ENCODE measurements around the gene MCEMP1. TPM values are rescaled to one million over a fixed set of nuclear protein-coding genes. Genes with fewer than 3 reads are reported as not detected.
A peak's percentile ranks its signal among the peaks of the same experiment; 100 is the strongest.
"Not testable (repeated sequence)": the region's sequence is repeated elsewhere in the genome, so short reads cannot be mapped to it uniquely, and the experiment has no call there.

MCEMP1 gene
- total RNA-seq, 1 experiment from 2014 or later = not detected

GRCh38 chr19:7639863-7640348, 37.0 kb upstream of the MCEMP1 start:
- Histone ChIP-seq H3K27me3 (ENCODE audit: control insufficient read depth, insufficient read depth, low read length) (peaks cover 15% of the 10 kb centered on the region), H3K4me3 (ENCODE audit: insufficient read depth, low read depth, low read length) (no peak overlapping the region), H3K36me3 (replicated peaks; ENCODE audit: control insufficient read depth, insufficient read depth, low read length) (peaks cover 3% of the 10 kb centered on the region)
- no peak for DNase-seq

GRCh38 chr19:7640803-7641202, 36.1 kb upstream of the MCEMP1 start:
- H3K27me3 ChIP-seq (ENCODE audit: control insufficient read depth, insufficient read depth, low read length) = peaks cover 9% of the 10 kb centered on the region
- no peak overlapping the region for H3K4me3 ChIP-seq (ENCODE audit: insufficient read depth, low read depth, low read length)
- DNase-seq = no peak
- H3K36me3 ChIP-seq (replicated peaks; ENCODE audit: control insufficient read depth, insufficient read depth, low read length) = peaks cover 3% of the 10 kb centered on the region

DNA sequence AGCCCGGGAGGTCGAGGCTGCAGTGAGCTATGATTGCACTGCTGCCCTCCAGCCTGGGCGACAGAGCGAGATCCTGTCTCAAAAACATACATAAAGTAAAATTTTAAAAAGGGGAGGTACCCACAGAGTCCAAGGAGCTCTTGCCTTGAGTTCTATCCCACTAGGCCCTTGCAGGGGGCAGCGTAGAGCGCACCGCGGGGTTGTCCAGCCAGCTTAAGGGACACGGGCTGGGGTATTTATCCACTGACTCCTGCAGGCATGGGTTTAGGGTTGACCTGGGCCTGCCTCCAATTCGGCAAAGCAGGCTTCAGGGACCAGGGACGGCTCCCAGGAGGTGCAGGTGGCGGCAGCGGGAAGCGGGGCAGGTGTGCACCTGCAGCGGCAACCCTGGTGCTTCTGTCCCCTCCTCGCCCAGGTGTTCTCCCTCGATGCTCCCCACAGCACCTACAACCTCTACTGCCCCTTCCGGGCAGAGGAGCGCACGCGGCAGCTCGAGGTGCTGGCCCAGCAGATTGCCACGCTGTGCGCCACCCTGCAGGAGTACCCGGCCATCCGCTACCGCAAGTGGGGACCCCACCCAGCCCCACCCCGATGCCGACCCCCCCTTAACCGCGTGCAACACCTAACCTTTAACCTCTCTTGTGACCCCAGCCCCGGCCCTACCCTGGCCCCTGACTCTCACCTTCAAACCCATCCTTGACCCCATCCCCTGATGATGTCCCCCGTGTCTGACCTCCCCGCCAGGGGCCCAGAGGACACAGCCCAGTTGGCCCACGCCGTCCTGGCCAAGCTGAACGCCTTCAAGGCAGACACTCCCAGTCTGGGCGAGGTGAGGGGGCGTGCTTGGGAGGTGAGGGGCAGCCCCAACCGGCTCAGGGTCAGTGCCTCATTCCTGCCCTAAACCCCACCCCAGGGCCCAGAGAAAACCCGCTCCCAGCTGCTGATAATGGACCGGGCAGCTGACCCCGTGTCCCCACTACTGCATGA, 35.3 kb upstream of the MCEMP1 start:
- peaks cover 2% of the 10 kb centered on the region; the same call in 1 of the 2 replicates for H3K27me3 ChIP-seq (ENCODE audit: control insufficient read depth, insufficient read depth, low read length)
- DNase-seq = peak; percentile 79
- peaks cover 3% of the 10 kb centered on the region for H3K36me3 ChIP-seq (replicated peaks; ENCODE audit: control insufficient read depth, insufficient read depth, low read length)
- no peak overlapping the region for H3K4me3 ChIP-seq (ENCODE audit: insufficient read depth, low read depth, low read length)

- Histone ChIP-seq H3K4me3 (ENCODE audit: insufficient read depth, low read depth, low read length) (no peak overlapping the region), H3K36me3 (replicated peaks; ENCODE audit: control insufficient read depth, insufficient read depth, low read length) (peaks cover 3% of the 10 kb centered on the region), H3K27me3 (ENCODE audit: control insufficient read depth, insufficient read depth, low read length) (no peaks in the 10 kb centered on the region; the same call in 1 of the 2 replicates)
- no peak for DNase-seq
Measured at GRCh38 chr19:7642295-7643030, 34.4 kb upstream of the MCEMP1 start.

GRCh38 chr19:7643031-7643415, 33.9 kb upstream of the MCEMP1 start:
- H3K27me3 ChIP-seq (ENCODE audit: control insufficient read depth, insufficient read depth, low read length) = no peaks in the 10 kb centered on the region
- peaks cover 3% of the 10 kb centered on the region for H3K36me3 ChIP-seq (replicated peaks; ENCODE audit: control insufficient read depth, insufficient read depth, low read length)
- DNase-seq = no peak
- H3K4me3 ChIP-seq (ENCODE audit: insufficient read depth, low read depth, low read length) = no peak overlapping the region

GRCh38 chr19:7643629-7644549, 33.0 kb upstream of the MCEMP1 start:
- not testable (repeated sequence) for H3K36me3 ChIP-seq (replicated peaks; ENCODE audit: control insufficient read depth, insufficient read depth, low read length); H3K4me3 ChIP-seq (ENCODE audit: insufficient read depth, low read depth, low read length); H3K27me3 ChIP-seq (ENCODE audit: control insufficient read depth, insufficient read depth, low read length)
- peak; percentile 92 for DNase-seq

DNA sequence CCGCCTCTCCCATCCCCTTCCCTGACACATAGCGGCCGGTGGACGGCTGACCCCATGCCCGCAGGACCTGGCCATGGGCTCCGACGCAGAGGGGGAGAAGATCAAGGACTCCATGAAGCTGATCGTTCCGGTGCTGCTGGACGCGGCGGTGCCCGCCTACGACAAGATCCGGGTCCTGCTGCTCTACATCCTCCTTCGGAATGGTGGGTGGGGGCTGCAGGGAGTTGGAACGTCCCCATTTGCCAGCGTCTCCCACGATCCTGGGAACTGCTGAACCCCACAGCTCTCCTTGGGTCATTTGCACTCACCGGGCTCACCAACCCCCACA, 32.4 kb upstream of the MCEMP1 start:
- Histone ChIP-seq H3K27me3 (ENCODE audit: control insufficient read depth, insufficient read depth, low read length) (no peaks in the 10 kb centered on the region), H3K4me3 (ENCODE audit: insufficient read depth, low read depth, low read length) (no peak overlapping the region), H3K36me3 (replicated peaks; ENCODE audit: control insufficient read depth, insufficient read depth, low read length) (peaks cover 3% of the 10 kb centered on the region)
- DNase-seq = no peak

- no peak for DNase-seq
- H3K27me3 ChIP-seq (ENCODE audit: control insufficient read depth, insufficient read depth, low read length) = no peaks in the 10 kb centered on the region
- no peaks in the 10 kb centered on the region; the same call in 1 of the 2 replicates for H3K36me3 ChIP-seq (replicated peaks; ENCODE audit: control insufficient read depth, insufficient read depth, low read length)
- no peak overlapping the region for H3K4me3 ChIP-seq (ENCODE audit: insufficient read depth, low read depth, low read length)
Measured at GRCh38 chr19:7645163-7645562, 31.7 kb upstream of the MCEMP1 start.

- H3K4me3 ChIP-seq (ENCODE audit: insufficient read depth, low read depth, low read length) = no peak overlapping the region
- H3K27me3 ChIP-seq (ENCODE audit: control insufficient read depth, insufficient read depth, low read length) = peaks cover 1% of the 10 kb centered on the region; the same call in 1 of the 2 replicates
- no peaks in the 10 kb centered on the region; the same call in 1 of the 2 replicates for H3K36me3 ChIP-seq (replicated peaks; ENCODE audit: control insufficient read depth, insufficient read depth, low read length)
- no peak for DNase-seq
Measured at GRCh38 chr19:7645656-7646425, 31.0 kb upstream of the MCEMP1 start.

DNA sequence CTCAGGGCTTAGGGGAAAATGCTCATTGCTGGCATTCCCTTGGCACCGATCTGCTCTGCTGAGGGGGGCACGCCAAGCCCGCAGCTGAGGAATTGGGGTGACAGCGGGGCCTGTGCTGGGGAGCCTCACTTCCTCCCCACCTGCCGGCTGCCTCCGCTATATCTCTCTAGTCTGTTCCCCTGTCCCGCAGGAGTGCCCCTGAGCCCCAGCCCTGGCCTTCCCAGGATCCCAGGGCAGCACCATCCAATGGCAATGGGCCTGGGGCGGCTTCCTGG, 30.5 kb upstream of the MCEMP1 start:
- Histone ChIP-seq H3K4me3 (ENCODE audit: insufficient read depth, low read depth, low read length) (no peak overlapping the region), H3K27me3 (ENCODE audit: control insufficient read depth, insufficient read depth, low read length) (peaks cover 4% of the 10 kb centered on the region; the same call in 1 of the 2 replicates), H3K36me3 (replicated peaks; ENCODE audit: control insufficient read depth, insufficient read depth, low read length) (no peaks in the 10 kb centered on the region; the same call in 1 of the 2 replicates)
- no peak for DNase-seq

GRCh38 chr19:7647156-7647555, 29.7 kb upstream of the MCEMP1 start:
- DNase-seq = no peak
- Histone ChIP-seq H3K4me3 (ENCODE audit: insufficient read depth, low read depth, low read length) (no peak overlapping the region), H3K36me3 (replicated peaks; ENCODE audit: control insufficient read depth, insufficient read depth, low read length) (no peaks in the 10 kb centered on the region; the same call in 1 of the 2 replicates), H3K27me3 (ENCODE audit: control insufficient read depth, insufficient read depth, low read length) (peaks cover 4% of the 10 kb centered on the region; the same call in 1 of the 2 replicates)

GRCh38 chr19:7648265-7649014, 28.4 kb upstream of the MCEMP1 start:
- peak; percentile 16 for DNase-seq
- Histone ChIP-seq H3K36me3 (replicated peaks; ENCODE audit: control insufficient read depth, insufficient read depth, low read length) (no peaks in the 10 kb centered on the region; the same call in 1 of the 2 replicates), H3K4me3 (ENCODE audit: insufficient read depth, low read depth, low read length) (no peak overlapping the region), H3K27me3 (ENCODE audit: control insufficient read depth, insufficient read depth, low read length) (peaks cover 9% of the 10 kb centered on the region)

DNA sequence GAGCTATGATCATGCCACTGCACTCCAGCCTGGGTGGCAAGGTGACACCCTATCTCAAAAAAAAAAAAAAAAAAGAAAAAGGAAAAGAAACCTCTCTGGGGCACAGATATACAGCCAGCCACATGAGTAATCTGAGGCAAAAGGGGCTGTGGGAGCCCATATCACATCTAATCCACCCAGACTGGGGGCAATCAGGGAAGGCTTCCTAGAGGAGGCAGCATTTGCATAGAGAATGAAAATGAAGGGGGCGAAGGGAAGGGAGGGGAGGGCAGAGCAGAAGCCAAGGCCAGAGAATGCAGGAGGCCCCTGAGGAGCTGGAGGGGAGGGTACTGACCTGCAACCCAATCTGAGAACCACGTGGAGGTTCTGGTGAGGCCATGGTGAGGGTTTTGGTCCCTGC, 26.7 kb upstream of the MCEMP1 start:
- peak; percentile 36 for DNase-seq
- H3K36me3 ChIP-seq (replicated peaks; ENCODE audit: control insufficient read depth, insufficient read depth, low read length) = no peaks in the 10 kb centered on the region
- H3K27me3 ChIP-seq (ENCODE audit: control insufficient read depth, insufficient read depth, low read length) = peaks cover 9% of the 10 kb centered on the region
- H3K4me3 ChIP-seq (ENCODE audit: insufficient read depth, low read depth, low read length) = no peak overlapping the region

Data from H7 (cell line).